Heart left ventricle (tissue), 13 donors: ENCODE results near the gene ATP2A1.
"Not testable (repeated sequence)": the region's sequence is repeated elsewhere in the genome, so short reads cannot be mapped to it uniquely, and the experiment has no call there.

Experiments used
- POLR2A ChIP-seq, 2 donors: fragments of 450-650 bp; IDR thresholded peaks; one replicate each; pipeline ENCODE4 v1.6.1; 2017; ENCODE audit warnings: antibody characterized with exemption in 2 of 2, mild to moderate bottlenecking in 2 of 2, moderate library complexity in 2 of 2
- TF ChIP-seq, protein P1 (sequence below), 12 donors: fragments of 200-600 bp; sonication (generic) in 4 of 12; IDR thresholded peaks; one replicate each; pipeline versions ENCODE4 v1.5.0 to v1.8.0; 2018 to 2022; ENCODE audit warnings: antibody characterized with exemption in 12 of 12, mild to moderate bottlenecking in 5 of 12
- donor health status: ischemic (EF 13 %, LVEDD 7.1; RV severe dilation, severe dysfunction).
- donor health status: DM: no; HTN: yes; CAD: no.
- donor health status: DM: no; HTN: no; CAD: no.
- donor health status: ischemic (EF 25% LVEDD 6.9; RV normal size, moderate dysfunction).
- donor health status: ischemic (EF 25% LVEDD 5.7; RV mildly dilated, moderate dysfunction).
- donor health status: ischemic (EF 35%, LVEDD 5.7; RV mildly dilated, moderate dysfunction).
- donor health status: nonischemic (EF 11% LVEDD 7.7; RV severe dilation, severe dysfunction).
- donor health status: DM: yes; HTN: yes; CAD: no.
- donor health status: PGD.
- donor health status: ischemic (EF 29% LVEDD 5.4; RV normal size, mild dysfunction).
- donor health status: nonischemic (EF 23%, LVEDD 6.1; RV moderate dilation, normal function).

GRCh38 chr16:28926284-28926683 is 48.0 kb downstream of the ATP2A1 start:
- not testable (repeated sequence) for TF ChIP-seq POLR2A (IDR thresholded peaks at IDR 0.05)
- TF ChIP-seq, protein P1, sequence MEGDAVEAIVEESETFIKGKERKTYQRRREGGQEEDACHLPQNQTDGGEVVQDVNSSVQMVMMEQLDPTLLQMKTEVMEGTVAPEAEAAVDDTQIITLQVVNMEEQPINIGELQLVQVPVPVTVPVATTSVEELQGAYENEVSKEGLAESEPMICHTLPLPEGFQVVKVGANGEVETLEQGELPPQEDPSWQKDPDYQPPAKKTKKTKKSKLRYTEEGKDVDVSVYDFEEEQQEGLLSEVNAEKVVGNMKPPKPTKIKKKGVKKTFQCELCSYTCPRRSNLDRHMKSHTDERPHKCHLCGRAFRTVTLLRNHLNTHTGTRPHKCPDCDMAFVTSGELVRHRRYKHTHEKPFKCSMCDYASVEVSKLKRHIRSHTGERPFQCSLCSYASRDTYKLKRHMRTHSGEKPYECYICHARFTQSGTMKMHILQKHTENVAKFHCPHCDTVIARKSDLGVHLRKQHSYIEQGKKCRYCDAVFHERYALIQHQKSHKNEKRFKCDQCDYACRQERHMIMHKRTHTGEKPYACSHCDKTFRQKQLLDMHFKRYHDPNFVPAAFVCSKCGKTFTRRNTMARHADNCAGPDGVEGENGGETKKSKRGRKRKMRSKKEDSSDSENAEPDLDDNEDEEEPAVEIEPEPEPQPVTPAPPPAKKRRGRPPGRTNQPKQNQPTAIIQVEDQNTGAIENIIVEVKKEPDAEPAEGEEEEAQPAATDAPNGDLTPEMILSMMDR (IDR thresholded peaks at IDR 0.05): not testable (repeated sequence)
